GM21737 (cell line): ENCODE data around the gene OSBPL8.

Source experiments
- ATAC-seq: cut with Tn5 transposase; IDR thresholded peaks from one replicate; pipeline ENCODE4 v1.9.1; 2021; ENCODE audit warnings: mild to moderate bottlenecking, moderate library complexity; ENCODE audit not compliant: unreplicated experiment

OSBPL8 gene

GRCh38 chr12:76559400-76560085 lies at the start of gene OSBPL8:
Gene OSBPL8 (minus strand): TSS chr12:76559771. CDS start chr12:76487551, 72,220 bp downstream.
- peak; percentile 79 for ATAC-seq

- no peak for ATAC-seq
Measured at GRCh38 chr12:76608070-76608469, 48.5 kb upstream of the OSBPL8 start.

GRCh38 chr12:76595056-76595455 lies 35.5 kb upstream of the OSBPL8 start:
- no peak for ATAC-seq

- no peak for ATAC-seq
Measured at GRCh38 chr12:76591476-76591875, 31.9 kb upstream of the OSBPL8 start.

- no peak for ATAC-seq
Measured at GRCh38 chr12:76590131-76590530, 30.6 kb upstream of the OSBPL8 start.

- no peak for ATAC-seq
Measured at GRCh38 chr12:76588881-76589565, 29.5 kb upstream of the OSBPL8 start.

GRCh38 chr12:76587428-76588178 lies 28.0 kb upstream of the OSBPL8 start:
- no peak for ATAC-seq

- ATAC-seq = no peak
Measured at GRCh38 chr12:76586764-76587395, 27.3 kb upstream of the OSBPL8 start.

GRCh38 chr12:76583301-76583700 lies 23.7 kb upstream of the OSBPL8 start:
- ATAC-seq = no peak

- no peak for ATAC-seq
Measured at GRCh38 chr12:76573840-76574373, 14.3 kb upstream of the OSBPL8 start.

- no peak for ATAC-seq
Measured at GRCh38 chr12:76571256-76571655, 11.7 kb upstream of the OSBPL8 start.

GRCh38 chr12:76569685-76570604 lies 10.4 kb upstream of the OSBPL8 start:
- ATAC-seq = no peak

GRCh38 chr12:76568888-76569551 lies 9.4 kb upstream of the OSBPL8 start:
- ATAC-seq = no peak

- ATAC-seq = no peak
Measured at GRCh38 chr12:76568130-76568529, 8.6 kb upstream of the OSBPL8 start.

- ATAC-seq = no peak
Measured at GRCh38 chr12:76563061-76563460, 3.5 kb upstream of the OSBPL8 start.

- ATAC-seq = no peak
Measured at GRCh38 chr12:76562130-76562529, 2.6 kb upstream of the OSBPL8 start.

GRCh38 chr12:76560086-76560491 lies 518 bp upstream of the OSBPL8 start:
- peak; percentile 33 for ATAC-seq

- ATAC-seq = peak; percentile 50
Measured at GRCh38 chr12:76558684-76559399, 729 bp downstream of the OSBPL8 start.

- ATAC-seq = no peak
Measured at GRCh38 chr12:76556368-76556767, 3.2 kb downstream of the OSBPL8 start.
